Central memory CD8-positive, alpha-beta T cell (primary cell): ENCODE data around the gene DOC2A.
"Not testable (repeated sequence)": the region's sequence is repeated elsewhere in the genome, so short reads cannot be mapped to it uniquely, and the experiment has no call there.

Experiments
- ATAC-seq: fragments of 150-1000 bp; cut with Tn5 transposase; replicated peaks from 2 replicates; pipeline ENCODE4 v1.10.0; 2022; ENCODE audit warnings: mild to moderate bottlenecking, moderate FRiP score, moderate number of reproducible peaks; ENCODE audit not compliant: poor library complexity, severe bottlenecking; ENCODE audit errors: extremely low read depth
- DNase-seq, 2 donors: peaks; one replicate each; pipeline ENCODE4 v3.0.0; 2021; ENCODE audit warnings: low spot score in 2 of 2
- H3K27ac Mint-ChIP-seq: one replicate; pipeline ENCODE4 v1.8.0; 2022; ENCODE audit warnings: low read depth, mild to moderate bottlenecking, moderate library complexity, mixed read lengths
- H3K27me3 Mint-ChIP-seq: one replicate; pipeline ENCODE4 v1.8.0; 2022; ENCODE audit warnings: mixed read lengths
- H3K36me3 Mint-ChIP-seq: one replicate; pipeline ENCODE4 v1.8.0; 2022; ENCODE audit warnings: mild to moderate bottlenecking, moderate library complexity, mixed read lengths; ENCODE audit not compliant: insufficient read depth
- H3K4me1 Mint-ChIP-seq: one replicate; pipeline ENCODE4 v1.8.0; 2022; ENCODE audit warnings: mixed read lengths
- H3K4me3 Mint-ChIP-seq: one replicate; pipeline ENCODE4 v1.8.0; 2022; ENCODE audit warnings: mild to moderate bottlenecking, moderate library complexity, mixed read lengths
- H3K9me3 Mint-ChIP-seq: one replicate; pipeline ENCODE4 v1.8.0; 2022; ENCODE audit warnings: mixed read lengths

The DOC2A gene

DNA sequence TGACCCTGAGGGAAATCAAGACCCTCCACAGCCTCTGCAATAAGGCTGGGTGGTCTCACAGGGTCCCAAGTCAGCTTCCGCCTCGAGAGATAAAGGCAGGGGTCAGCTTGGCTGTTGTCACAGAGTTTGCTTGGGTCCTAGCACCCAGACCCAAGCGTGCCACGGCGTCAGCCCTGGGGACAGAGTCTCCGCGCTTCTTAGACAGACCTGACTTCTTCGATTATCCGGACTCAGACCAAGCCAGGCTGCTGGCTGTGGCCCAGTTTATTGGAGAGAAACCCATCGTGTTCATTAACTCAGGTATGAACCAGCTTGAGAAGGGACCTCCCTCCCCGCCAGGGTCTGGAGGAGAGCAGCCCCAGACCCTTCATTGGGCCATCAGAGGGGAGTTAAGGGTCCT, 12.8 kb upstream of the DOC2A start:
- DNase-seq (no peak), ATAC-seq (no peak)
- Mint-ChIP-seq H3K4me1 (peaks cover 22% of the 10 kb centered on the region), H3K9me3 (no peaks in the 10 kb centered on the region), H3K27me3 (peaks cover 46% of the 10 kb centered on the region), H3K4me3 (no peak overlapping the region), H3K36me3 (no peaks in the 10 kb centered on the region), H3K27ac (no peak overlapping the region)

DNA sequence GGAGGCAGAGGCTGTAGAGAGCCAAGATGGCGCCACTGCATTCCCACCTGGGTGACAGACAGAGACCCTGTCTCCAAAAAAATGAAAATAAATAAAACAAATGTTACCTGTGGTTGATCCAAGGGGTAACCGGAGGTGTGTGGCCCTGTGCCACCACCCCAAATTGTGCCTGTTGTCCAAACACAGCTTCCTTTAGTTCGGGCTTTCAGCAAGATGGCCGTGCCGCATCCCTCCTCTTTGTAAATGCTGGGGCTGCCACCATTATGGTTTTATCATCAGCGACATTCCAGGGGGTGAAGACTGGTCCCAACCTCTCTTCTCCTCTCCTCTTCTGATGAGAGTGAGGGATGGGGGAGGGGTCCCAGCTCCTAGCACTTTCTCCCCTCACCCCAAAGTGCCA, 12.1 kb upstream of the DOC2A start, which contains the start of gene C16orf92:
Gene C16orf92 (plus strand): TSS at position 312 of the 400 bp plus-strand sequence. CDS start 143 bp downstream, outside the sequence.
- ATAC-seq, result no peak
- peaks cover 19% of the 10 kb centered on the region for H3K4me1 Mint-ChIP-seq
- DNase-seq, result no peak
- peaks cover 39% of the 10 kb centered on the region for H3K27me3 Mint-ChIP-seq
- no peaks in the 10 kb centered on the region for H3K36me3 Mint-ChIP-seq
- no peaks in the 10 kb centered on the region for H3K9me3 Mint-ChIP-seq
- H3K27ac Mint-ChIP-seq, result no peak within 1 kb of the TSS
- H3K4me3 Mint-ChIP-seq, result no peak within 1 kb of the TSS

DNA sequence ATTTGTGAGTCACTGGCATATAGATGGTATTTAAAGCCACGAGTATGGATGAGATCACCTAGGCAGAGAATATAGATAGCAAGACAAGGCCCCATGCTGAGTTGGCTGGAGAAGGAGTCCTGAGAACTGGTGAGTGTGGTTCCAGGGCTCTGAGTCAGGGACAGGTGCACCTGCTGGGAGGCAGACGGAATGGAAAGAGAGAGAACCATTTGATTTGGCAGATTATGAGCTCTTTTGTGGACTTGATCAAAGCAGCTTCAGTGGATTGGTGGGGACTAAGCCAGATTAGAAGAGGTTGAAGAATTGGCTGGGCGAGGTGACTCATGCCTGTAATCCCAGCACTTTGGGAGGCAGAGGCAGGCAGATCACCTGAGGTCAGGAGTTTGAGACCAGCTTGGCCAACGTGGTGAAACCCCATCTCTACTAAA, 7.9 kb upstream of the DOC2A start:
- peaks cover 7% of the 10 kb centered on the region for H3K27me3 Mint-ChIP-seq
- no peaks in the 10 kb centered on the region for H3K9me3 Mint-ChIP-seq
- H3K36me3 Mint-ChIP-seq, result peaks cover 1% of the 10 kb centered on the region
- no peak for DNase-seq
- no peak for ATAC-seq
- peaks cover 15% of the 10 kb centered on the region for H3K4me1 Mint-ChIP-seq
- no peak overlapping the region for H3K4me3 Mint-ChIP-seq
- H3K27ac Mint-ChIP-seq, result no peak overlapping the region

DNA sequence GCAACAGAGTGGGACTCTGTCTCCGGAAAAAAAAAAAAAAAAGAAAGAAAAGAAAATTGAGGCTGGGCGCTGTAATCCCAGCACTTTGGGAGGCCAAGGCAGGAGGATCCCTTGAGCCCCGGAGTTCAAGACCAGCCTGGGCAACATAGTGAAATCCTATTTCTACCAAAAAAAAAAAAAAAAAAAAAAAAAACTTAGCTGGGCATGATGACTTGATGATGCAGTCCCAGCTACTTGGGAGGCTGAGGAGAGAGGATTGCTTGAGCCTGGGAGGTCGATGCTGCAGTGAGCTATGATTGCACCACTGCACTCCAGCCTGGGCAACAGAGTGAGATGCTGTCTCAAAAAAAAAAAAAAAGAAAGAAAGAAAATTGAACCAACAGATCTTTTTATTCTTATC, 7.1 kb upstream of the DOC2A start:
- H3K36me3 Mint-ChIP-seq, H3K27me3 Mint-ChIP-seq, DNase-seq, H3K4me3 Mint-ChIP-seq, ATAC-seq, H3K27ac Mint-ChIP-seq, H3K9me3 Mint-ChIP-seq: not testable (repeated sequence)
- peaks cover 15% of the 10 kb centered on the region for H3K4me1 Mint-ChIP-seq

DNA sequence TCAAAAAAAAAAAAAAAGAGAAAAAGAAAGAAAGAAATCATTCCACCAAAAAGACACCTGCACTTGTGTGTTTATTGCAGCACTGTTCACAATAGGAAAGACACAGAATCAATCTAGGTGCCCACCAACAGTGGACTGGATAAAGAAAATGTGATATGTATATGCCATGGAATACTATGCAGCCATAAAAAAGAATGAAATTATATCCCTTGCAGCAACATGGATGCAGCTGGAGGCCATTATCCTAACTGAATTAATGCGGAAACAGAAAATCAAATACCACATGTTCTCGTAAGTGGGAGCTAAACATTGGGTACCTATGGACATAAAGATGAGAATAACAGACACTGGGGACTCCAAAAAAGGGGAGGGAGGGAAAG, 6.4 kb upstream of the DOC2A start:
- DNase-seq (no peak), ATAC-seq (no peak)
- H3K4me1 Mint-ChIP-seq, result peaks cover 15% of the 10 kb centered on the region
- no peak overlapping the region for H3K27ac Mint-ChIP-seq
- H3K4me3 Mint-ChIP-seq, result no peak overlapping the region
- H3K36me3 Mint-ChIP-seq, result peaks cover 1% of the 10 kb centered on the region
- H3K27me3 Mint-ChIP-seq, result peaks cover 2% of the 10 kb centered on the region
- no peaks in the 10 kb centered on the region for H3K9me3 Mint-ChIP-seq

DNA sequence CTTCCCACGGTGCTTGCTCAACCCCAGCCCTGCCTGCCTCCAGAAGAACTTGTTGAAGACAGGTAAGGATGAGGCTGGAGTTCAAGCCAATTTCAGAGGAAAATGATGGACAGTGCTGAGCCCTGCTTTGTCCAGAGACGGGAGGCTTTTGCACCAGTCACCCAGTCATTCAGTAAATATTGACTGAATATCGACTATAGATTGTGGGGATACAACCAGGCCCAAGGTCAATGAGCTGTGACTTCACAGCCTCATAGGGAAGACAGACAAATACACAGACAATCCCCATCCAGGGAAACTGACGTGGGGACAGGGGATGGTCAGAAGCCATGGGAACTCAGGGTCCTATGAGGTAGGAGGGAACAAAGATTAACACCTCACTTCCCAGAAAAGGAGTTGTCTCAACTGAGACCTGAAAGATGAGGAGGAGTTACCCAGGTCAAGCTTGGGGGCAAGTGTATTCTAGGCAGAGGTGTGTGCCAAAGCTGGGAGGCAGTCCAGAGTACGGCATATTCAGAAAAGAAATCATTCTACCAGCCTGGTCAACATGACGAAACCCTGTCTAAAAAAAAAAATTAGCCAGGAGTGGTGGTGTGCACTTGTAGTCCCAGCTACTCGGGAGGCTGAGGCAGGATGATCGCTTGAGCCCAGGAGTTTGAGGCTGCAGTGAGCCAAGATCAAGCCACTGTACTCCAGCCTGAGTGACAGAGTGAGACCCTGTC, 5.9 kb upstream of the DOC2A start:
- ATAC-seq, result no peak
- no peak overlapping the region for H3K4me3 Mint-ChIP-seq
- H3K9me3 Mint-ChIP-seq, result no peaks in the 10 kb centered on the region
- peaks cover 7% of the 10 kb centered on the region for H3K27me3 Mint-ChIP-seq
- H3K4me1 Mint-ChIP-seq, result peaks cover 19% of the 10 kb centered on the region
- H3K36me3 Mint-ChIP-seq, result peaks cover 1% of the 10 kb centered on the region
- no peak overlapping the region for H3K27ac Mint-ChIP-seq
- no peak for DNase-seq

DNA sequence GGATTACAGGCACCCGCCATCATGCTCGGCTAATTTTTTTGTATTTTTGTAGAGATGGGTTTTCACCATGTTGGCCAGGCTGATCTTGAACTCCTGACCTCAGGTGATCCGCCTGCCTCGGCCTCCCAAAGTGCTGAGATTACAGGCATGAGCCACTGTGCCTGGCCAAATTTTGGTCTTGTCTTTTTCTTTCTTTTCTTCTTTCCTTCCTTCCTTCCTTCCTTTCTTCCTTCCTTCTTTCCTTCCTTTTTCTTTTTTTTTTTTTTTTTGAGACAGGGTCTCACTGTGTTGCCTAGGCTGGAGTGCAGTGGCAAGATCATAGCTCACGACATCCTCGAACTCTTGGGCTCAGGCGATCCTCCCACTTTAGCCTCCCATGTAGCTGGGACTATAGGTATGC, 4.6 kb upstream of the DOC2A start:
- DNase-seq, H3K9me3 Mint-ChIP-seq, H3K27ac Mint-ChIP-seq, H3K4me3 Mint-ChIP-seq, H3K36me3 Mint-ChIP-seq, H3K4me1 Mint-ChIP-seq, ATAC-seq: not testable (repeated sequence)
- H3K27me3 Mint-ChIP-seq, result peaks cover 15% of the 10 kb centered on the region

DNA sequence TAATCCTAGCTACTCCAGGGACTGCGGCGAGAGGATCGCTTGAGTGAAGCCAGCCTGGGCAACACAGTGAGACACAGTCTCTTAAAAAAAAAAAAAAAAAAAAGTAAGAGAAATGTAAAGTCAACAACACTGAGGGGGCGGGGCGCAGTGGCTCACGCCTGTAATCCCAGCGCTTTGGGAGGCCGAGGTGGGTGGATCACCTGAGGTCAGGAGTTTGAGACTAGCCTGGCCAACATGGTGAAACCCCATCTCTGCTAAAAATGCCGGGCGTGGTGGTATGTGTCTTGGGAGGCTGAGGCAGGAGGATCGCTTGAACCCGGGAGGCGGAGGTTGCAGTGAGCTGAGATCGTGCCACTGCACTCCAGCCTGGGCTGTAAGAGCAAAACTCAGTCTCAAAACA, 1.8 kb upstream of the DOC2A start:
- not testable (repeated sequence) for H3K4me3 Mint-ChIP-seq, DNase-seq, ATAC-seq, H3K36me3 Mint-ChIP-seq, H3K9me3 Mint-ChIP-seq, H3K27ac Mint-ChIP-seq
- Mint-ChIP-seq H3K4me1 (peaks cover 14% of the 10 kb centered on the region), H3K27me3 (peaks cover 42% of the 10 kb centered on the region)

DNA sequence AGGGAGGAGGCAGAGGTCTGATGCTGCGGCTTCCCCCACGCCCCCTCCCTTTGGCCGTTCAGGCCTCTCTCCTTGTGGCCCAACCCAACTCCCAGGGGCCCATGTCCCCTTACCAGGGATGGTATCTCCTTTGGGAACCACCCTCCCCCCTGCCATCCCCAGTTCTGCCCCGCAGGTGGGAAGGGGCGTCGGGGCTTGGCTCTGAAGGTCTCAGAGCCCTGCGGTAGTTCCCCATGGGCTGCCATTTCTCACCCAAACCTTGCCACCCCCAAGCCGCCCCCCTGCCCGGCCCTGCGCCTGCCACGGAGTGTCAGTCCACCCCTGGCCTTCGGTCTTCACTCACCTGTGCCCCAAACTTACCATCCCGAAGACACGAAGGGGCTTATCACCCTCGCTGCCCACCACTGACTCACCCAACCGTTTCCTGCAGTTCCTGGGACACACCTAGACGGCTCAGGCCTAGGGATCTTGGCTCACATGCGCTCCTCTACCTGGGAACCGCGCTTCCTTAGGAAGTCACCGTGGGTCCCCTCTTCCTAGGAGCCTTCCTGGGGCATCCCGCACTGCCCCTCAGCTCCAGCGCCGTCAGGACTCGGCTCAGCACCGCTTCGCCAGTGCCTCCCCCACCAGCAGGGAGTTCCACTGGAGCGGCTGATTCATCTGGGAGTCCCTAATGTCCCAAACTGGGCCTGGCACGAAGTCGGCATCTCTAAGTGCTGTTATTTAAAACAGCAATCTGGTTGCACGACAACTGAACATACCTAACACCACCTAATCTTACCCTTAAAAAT, 1.1 kb upstream of the DOC2A start:
- peaks cover 4% of the 10 kb centered on the region for H3K36me3 Mint-ChIP-seq
- peaks cover 14% of the 10 kb centered on the region for H3K4me1 Mint-ChIP-seq
- H3K27me3 Mint-ChIP-seq, result peaks cover 42% of the 10 kb centered on the region
- H3K27ac Mint-ChIP-seq, result peak overlapping the region; percentile 75
- H3K9me3 Mint-ChIP-seq, result no peaks in the 10 kb centered on the region
- DNase-seq (no peak), ATAC-seq (no peak)
- peak overlapping the region; percentile 78 for H3K4me3 Mint-ChIP-seq

DNA sequence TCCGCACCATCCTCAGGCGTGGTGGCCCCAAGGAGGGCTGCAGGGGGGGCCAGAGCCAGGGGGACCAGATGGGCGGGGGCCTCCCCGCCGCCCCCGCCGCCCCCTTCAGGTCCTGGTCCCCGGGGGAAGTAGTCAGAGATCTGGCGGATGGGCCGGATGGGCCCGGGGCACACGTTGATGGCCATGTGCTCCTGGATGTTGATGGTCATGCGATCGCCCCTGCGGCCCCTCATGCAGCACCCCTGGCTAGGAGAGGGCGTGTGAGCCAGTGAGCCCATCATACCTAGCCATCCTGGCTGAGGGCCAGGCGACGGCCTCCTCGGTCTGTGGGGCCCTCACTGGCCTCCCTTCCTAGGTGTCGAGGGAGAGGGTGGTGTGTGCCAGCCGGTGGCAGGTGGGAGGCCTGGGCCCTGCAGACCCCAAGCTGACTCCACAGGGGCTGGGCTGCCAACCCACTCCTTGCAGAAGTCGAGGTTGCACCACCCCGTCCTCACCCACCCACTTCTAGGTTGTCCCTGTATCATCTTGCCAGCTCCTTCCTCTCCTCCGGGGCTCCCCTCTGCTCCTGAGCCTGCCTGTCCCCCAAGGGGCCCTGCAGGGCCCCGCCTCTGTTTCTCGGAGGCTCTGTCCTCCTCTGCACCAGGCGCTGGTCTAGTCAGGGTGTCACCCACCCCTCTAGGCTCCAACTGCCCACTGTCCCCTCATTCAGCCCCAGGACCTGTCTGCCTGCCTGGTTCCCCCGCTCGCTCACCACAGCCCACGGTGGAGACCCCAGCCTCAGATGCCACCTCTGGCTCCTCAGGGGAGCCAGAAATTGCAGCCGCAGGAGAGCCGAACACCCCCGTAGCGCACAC, 610 bp downstream of the DOC2A start:
- Mint-ChIP-seq H3K27ac (no peak overlapping the region), H3K27me3 (peaks cover 42% of the 10 kb centered on the region), H3K36me3 (peaks cover 4% of the 10 kb centered on the region), H3K4me3 (peak overlapping the region; percentile 54), H3K4me1 (peaks cover 14% of the 10 kb centered on the region), H3K9me3 (no peaks in the 10 kb centered on the region)
- ATAC-seq, result no peak
- DNase-seq, result no peak

DNA sequence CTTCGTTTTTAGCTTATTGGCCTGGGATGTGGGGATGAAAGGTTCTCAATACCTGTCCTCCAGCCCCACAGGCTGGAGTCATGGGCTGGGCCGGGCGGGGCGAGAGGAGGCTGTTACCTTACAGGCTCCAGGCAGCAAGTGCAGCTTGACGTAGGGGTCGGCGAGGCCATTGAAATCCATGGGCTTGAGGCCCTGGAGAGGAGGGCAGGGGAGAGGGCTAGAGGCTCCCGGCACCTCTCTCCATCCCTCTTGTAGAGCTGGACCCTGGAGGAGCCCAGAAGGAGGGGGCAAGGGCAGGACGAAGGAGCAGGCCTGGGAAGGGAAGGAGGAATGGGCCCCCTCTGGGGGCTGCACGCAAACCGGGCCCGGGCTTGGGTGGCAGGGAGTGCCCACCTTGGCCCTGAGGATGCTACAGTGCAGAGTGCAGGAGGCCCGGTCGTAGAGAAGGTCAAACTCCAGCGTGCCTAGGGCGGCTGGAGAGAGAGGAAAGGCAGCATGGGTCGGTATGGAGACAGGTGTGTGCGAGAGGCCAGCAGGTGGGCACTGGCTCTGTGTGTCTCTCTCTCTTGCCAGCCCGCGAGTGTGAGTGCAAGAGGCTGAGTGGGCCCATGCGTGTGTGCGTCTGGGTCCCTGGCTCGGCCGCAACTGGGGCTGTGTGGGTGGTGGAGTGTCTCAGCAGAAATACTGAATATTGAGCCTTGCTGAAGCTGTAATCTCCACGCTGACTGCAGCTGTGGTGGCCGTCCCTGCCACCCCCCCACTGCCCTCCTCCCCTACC, 1.6 kb downstream of the DOC2A start:
- Mint-ChIP-seq H3K4me1 (peaks cover 14% of the 10 kb centered on the region), H3K4me3 (peak overlapping the region; percentile 25), H3K9me3 (no peaks in the 10 kb centered on the region), H3K36me3 (peaks cover 4% of the 10 kb centered on the region), H3K27ac (no peak overlapping the region), H3K27me3 (peaks cover 42% of the 10 kb centered on the region)
- DNase-seq (no peak), ATAC-seq (no peak)

DNA sequence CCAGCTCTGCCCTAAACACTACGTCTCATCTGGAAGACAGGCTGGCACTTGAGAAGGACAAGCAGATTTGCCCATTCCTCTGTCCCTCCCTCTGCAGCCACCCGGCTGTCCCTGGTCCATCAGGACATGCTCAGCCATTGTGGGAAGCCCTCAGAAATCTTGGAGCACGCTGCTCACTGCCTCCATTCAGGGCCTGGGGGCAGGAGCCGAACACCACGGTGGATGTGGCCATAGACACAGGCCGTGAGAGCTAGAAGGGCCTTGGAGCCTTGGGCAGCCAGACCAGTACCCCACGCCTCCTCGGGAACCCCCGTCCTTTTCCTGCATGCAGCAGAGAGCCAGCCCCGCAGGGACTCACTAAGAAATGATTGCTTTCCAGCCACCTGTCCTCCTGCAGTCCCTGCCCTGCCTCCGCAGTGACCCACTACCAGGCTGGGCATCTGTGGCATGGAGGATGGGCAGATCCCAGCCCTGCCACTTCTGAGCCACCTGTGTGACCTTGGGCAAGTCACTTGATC, 3.4 kb downstream of the DOC2A start:
- ATAC-seq (no peak), DNase-seq (no peak)
- Mint-ChIP-seq H3K4me3 (no peak overlapping the region), H3K36me3 (peaks cover 6% of the 10 kb centered on the region), H3K27me3 (peaks cover 41% of the 10 kb centered on the region), H3K9me3 (no peaks in the 10 kb centered on the region), H3K27ac (no peak overlapping the region), H3K4me1 (peaks cover 15% of the 10 kb centered on the region)
